IMR-90 (cell line): ENCODE results near the gene GPR108. TPM values are rescaled to one million over a fixed set of nuclear protein-coding genes. Genes with fewer than 3 reads are reported as not detected.

ENCODE experiments used
- ATAC-seq: fragments of 200-7000 bp; cut with Tn5 transposase; 2 replicates; pipeline ENCODE4 v1.9.1; 2020; ENCODE audit warnings: low read depth, mild to moderate bottlenecking, moderate library complexity
- BruUV-seq: library from RNA; stranded (reverse); fragments of 400-500 nt; replicated peaks from 2 replicates; lab custom pipeline; 2021; lab: Mats Ljungman, UMichigan
- CTCF ChIA-PET: fragments of 300-600 bp; formaldehyde crosslinking; extraction: SDS; loops from one replicate; lab custom pipeline; 2021; ENCODE audit warnings: antibody characterized with exemption; lab: Yijun Ruan, JAX
- POLR2A ChIA-PET: fragments of 300-600 bp; sonication (Branson Sonifier 250); formaldehyde crosslinking; loops from one replicate; lab custom pipeline; 2022; ENCODE audit warnings: antibody characterized with exemption; ENCODE audit not compliant: unreplicated experiment; lab: Charles Lee
- DNase-seq: peaks from one replicate; pipeline ENCODE4 v3.0.0; 2013
- H2AFZ ChIP-seq: replicated peaks from 2 replicates; pipeline ENCODE3; 2013; ENCODE audit warnings: low read length, mild to moderate bottlenecking; ENCODE audit not compliant: poor library complexity
- H2AK5ac ChIP-seq: 2 replicates; pipeline ENCODE4 v1.6.1; 2013; ENCODE audit warnings: low read depth, low read length, inconsistent platforms
- H2AK9ac ChIP-seq: replicated peaks from 2 replicates; pipeline ENCODE3; 2013; ENCODE audit warnings: mild to moderate bottlenecking, low read depth, low read length, moderate library complexity; ENCODE audit not compliant: poor library complexity
- H2BK120ac ChIP-seq: 2 replicates; pipeline ENCODE4 v1.6.1; 2013; ENCODE audit warnings: low read depth, low read length, inconsistent platforms
- H2BK15ac ChIP-seq: 3 replicates; pipeline ENCODE4 v1.6.1; 2013; ENCODE audit warnings: low read depth, low read length, inconsistent platforms
- H2BK20ac ChIP-seq: 2 replicates; pipeline ENCODE4 v1.6.1; 2013; ENCODE audit warnings: low read depth, mild to moderate bottlenecking, inconsistent platforms, low read length, moderate library complexity
- H2BK5ac ChIP-seq: 2 replicates; pipeline ENCODE4 v1.6.1; 2013; ENCODE audit warnings: mild to moderate bottlenecking, low read depth, low read length, inconsistent platforms; ENCODE audit not compliant: poor library complexity, severe bottlenecking
- H3K14ac ChIP-seq: replicated peaks from 2 replicates; pipeline ENCODE4 v1.6.1; 2013; ENCODE audit warnings: low read depth, low read length, inconsistent platforms
- H3K18ac ChIP-seq: 2 replicates; pipeline ENCODE4 v1.6.1; 2013; ENCODE audit warnings: low read depth, low read length, control low read depth
- H3K23ac ChIP-seq: 2 replicates; pipeline ENCODE4 v1.6.1; 2013; ENCODE audit warnings: low read depth, low read length, inconsistent platforms
- H3K27ac ChIP-seq: 2 replicates; pipeline ENCODE4 v1.5.1; 2013; ENCODE audit warnings: mild to moderate bottlenecking, control low read depth, low read length; ENCODE audit not compliant: insufficient read depth
- H3K27me3 ChIP-seq: 2 replicates; pipeline ENCODE4 v1.6.1; 2013; ENCODE audit warnings: low read length; ENCODE audit not compliant: control insufficient read depth, insufficient read depth
- H3K36me3 ChIP-seq: 2 replicates; pipeline ENCODE4 v1.6.1; 2013; ENCODE audit warnings: low read length, mixed read lengths; ENCODE audit not compliant: control insufficient read depth, insufficient read depth
- H3K4ac ChIP-seq: 2 replicates; pipeline ENCODE4 v1.6.1; 2013; ENCODE audit warnings: low read depth, low read length, inconsistent platforms
- H3K4me1 ChIP-seq: 2 replicates; pipeline ENCODE4 v1.6.1; 2013; ENCODE audit warnings: low read length, mixed read lengths; ENCODE audit not compliant: control insufficient read depth, insufficient read depth
- H3K4me2 ChIP-seq: 2 replicates; pipeline ENCODE4 v1.6.1; 2013; ENCODE audit warnings: low read depth, mild to moderate bottlenecking, control low read depth, low read length, moderate library complexity
- H3K4me3 ChIP-seq: 2 replicates; pipeline ENCODE4 v1.5.1; 2013; ENCODE audit warnings: low read depth, mild to moderate bottlenecking, control low read depth, low read length, moderate library complexity; ENCODE audit not compliant: insufficient read depth
- H3K56ac ChIP-seq: 2 replicates; pipeline ENCODE4 v1.6.1; 2013; ENCODE audit warnings: low read length, inconsistent platforms; ENCODE audit not compliant: insufficient read depth; ENCODE audit errors: extremely low read depth
- H3K79me1 ChIP-seq, 2 experiments: 2 replicates each; pipeline ENCODE4 v1.6.1; 2013; ENCODE audit warnings: low read length in 2 of 2, inconsistent platforms in 1 of 2, low read depth in 1 of 2
- H3K9ac ChIP-seq: 2 replicates; pipeline ENCODE4 v1.6.1; 2013; ENCODE audit warnings: low read depth, low read length, control low read depth
- H3K9me1 ChIP-seq: 2 replicates; pipeline ENCODE4 v1.6.1; 2013; ENCODE audit warnings: low read length, inconsistent platforms; ENCODE audit not compliant: insufficient read depth
- H3K9me3 ChIP-seq: 2 replicates; pipeline ENCODE4 v1.6.1; 2013; ENCODE audit warnings: low read length; ENCODE audit not compliant: control insufficient read depth, insufficient read depth
- H4K20me1 ChIP-seq: 2 replicates; pipeline ENCODE4 v1.6.1; 2013; ENCODE audit warnings: low read length, inconsistent platforms; ENCODE audit not compliant: insufficient read depth
- H4K5ac ChIP-seq: 2 replicates; pipeline ENCODE4 v1.6.1; 2013; ENCODE audit warnings: mild to moderate bottlenecking, low read depth, low read length, control low read depth
- H4K8ac ChIP-seq, 2 experiments: 2 replicates each; pipeline ENCODE4 v1.6.1; 2013; ENCODE audit warnings: low read depth in 2 of 2, low read length in 2 of 2, control low read depth in 1 of 2, inconsistent platforms in 1 of 2
- H4K91ac ChIP-seq: 2 replicates; pipeline ENCODE4 v1.6.1; 2013; ENCODE audit warnings: low read depth, low read length, inconsistent platforms; ENCODE audit not compliant: insufficient read depth
- CEBPB ChIP-seq: IDR thresholded peaks from 2 replicates; pipeline ENCODE4 v1.6.1; 2012; ENCODE audit warnings: low read depth, low read length, improper control_type of control experiment
- CTCF ChIP-seq: conservative IDR thresholded peaks from 2 replicates; pipeline ENCODE4 v1.5.1; 2012; ENCODE audit warnings: mild to moderate bottlenecking, low read depth, low read length, improper control_type of control experiment
- RAD21 ChIP-seq: IDR thresholded peaks from 2 replicates; pipeline ENCODE4 v1.6.1; 2012; ENCODE audit warnings: low read length, improper control_type of control experiment
- RFX5 ChIP-seq: IDR thresholded peaks from 2 replicates; pipeline ENCODE4 v1.8.0; 2012; ENCODE audit warnings: low read depth, mild to moderate bottlenecking, low read length, moderate library complexity
- SMC3 ChIP-seq: fragments of 150-350 bp; IDR thresholded peaks from 2 replicates; pipeline ENCODE4 v1.6.1; 2016; ENCODE audit warnings: low read depth, mild to moderate bottlenecking, antibody characterized with exemption, low read length, moderate library complexity
- WGBS, 2 experiments: methylation state at CpG; one replicate each; pipeline versions ENCODE4 v1.1.5 to v1.1.7; 2013; ENCODE audit warnings: missing lambda C conversion rate in 2 of 2; ENCODE audit not compliant: insufficient read length in 1 of 2; ENCODE audit errors: extremely low coverage in 2 of 2; 5-methylcytosine and 5-hydroxymethylcytosine counted together
- dilution Hi-C: fragments of 300-500 bp; cut with HindIII; formaldehyde crosslinking; loops from one replicate; pipeline ENCODE4 v1.14.3; 2018; ENCODE audit warnings: low sequenced_read_pairs; ENCODE audit not compliant: unreplicated experiment
- in situ Hi-C: fragments of 300-500 bp; cut with MboI; formaldehyde crosslinking; loops from 3 replicates; pipeline ENCODE4 v1.14.3; 2019; ENCODE audit warnings: low sequenced_read_pairs, inconsistent platforms, mixed read lengths
- intact Hi-C: fragments of 100-400 bp; cut with micrococcal nuclease; formaldehyde crosslinking; loops from 2 replicates; pipeline ENCODE4 v1.10.0; 2022
- polyA plus RNA-seq, 3 experiments: library from polyadenylated mRNA; depleted of rRNA; stranded (reverse); fragments of >200 nt; gene quantifications; 2 replicates each; pipeline ENCODE4 v1.2.3, GENCODE V29; 2012; ENCODE audit warnings: low replicate concordance in 1 of 3
- total RNA-seq: library from RNA; depleted of rRNA; stranded (reverse); fragments of >200 nt; gene quantifications from 2 replicates; pipeline ENCODE4 v1.2.3, GENCODE V29; 2012

The GPR108 gene
- total and polyA plus RNA-seq, 2 of the 4 experiments (the other 2 are of a cell fraction): 28.0 to 38.9 TPM

- Histone ChIP-seq H4K20me1 (no peaks in the 10 kb centered on the region), H2BK20ac (no peak overlapping the region), H3K9me3 (no peaks in the 10 kb centered on the region), H4K5ac (no peak overlapping the region), H2AFZ (no peak overlapping the region), H3K9ac (no peak overlapping the region), H3K14ac (no peak overlapping the region), H2AK5ac (no peak overlapping the region), H3K4me1 (peaks cover 6% of the 10 kb centered on the region), H3K23ac (no peak overlapping the region), H2BK5ac (no peak overlapping the region), H4K91ac (no peak overlapping the region), H2BK120ac (no peak overlapping the region), H3K36me3 (peaks cover 11% of the 10 kb centered on the region; the same call in 1 of the 2 replicates), H3K4me3 (no peak overlapping the region), H4K8ac (no peak overlapping the region), H3K18ac (no peak overlapping the region), H3K4me2 (no peak overlapping the region), H2AK9ac (peak overlapping the region; percentile 72), H3K56ac (no peak overlapping the region), H3K79me1 (peaks cover 0 to 26% of the 10 kb centered on the region in 2 experiments; a peak in 3 of 4 replicates), H2BK15ac (no peak overlapping the region), H3K27ac (no peak overlapping the region), H3K4ac (no peak overlapping the region), H3K27me3 (no peaks in the 10 kb centered on the region), H3K9me1 (peaks cover 3% of the 10 kb centered on the region; the same call in 1 of the 2 replicates)
- intact Hi-C loops (loop anchor here (10.0 kb wide), 1 partner anchor 331 kb away; the partner anchor contains the start of gene ZNF557), in situ Hi-C loops (loop anchor here (10.0 kb wide), 2 partner anchors 131 to 219 kb away; no protein-coding TSS in a partner anchor), dilution Hi-C loops (no loop called here)
- TF ChIP-seq CEBPB (no peak), RFX5 (no peak), RAD21 (no peak), SMC3 (no peak), CTCF (peak; percentile 20; the same call in 1 of the 2 replicates)
- ChIA-PET CTCF (no interaction called here), POLR2A (no interaction called here)
- 92% methylated on average over 6 of the region's 29 CpGs; no CpG with 5 or more reads in 1 of the 2 experiments for WGBS, 2 experiments
- ATAC-seq: no peak
- BruUV-seq: no TSS peak
- DNase-seq: no peak
These were observed 3.9 kb downstream of the GPR108 start for GRCh38 chr19:6733338-6734095.
